Measurements from ENCODE around the gene VTI1A.

GRCh38 chr10:112643600-112644264 lies 196.7 kb downstream of the VTI1A start:
- no peak for TF ChIP-seq POLR2A (IDR thresholded peaks at IDR 0.05)
- TF ChIP-seq, protein P1, sequence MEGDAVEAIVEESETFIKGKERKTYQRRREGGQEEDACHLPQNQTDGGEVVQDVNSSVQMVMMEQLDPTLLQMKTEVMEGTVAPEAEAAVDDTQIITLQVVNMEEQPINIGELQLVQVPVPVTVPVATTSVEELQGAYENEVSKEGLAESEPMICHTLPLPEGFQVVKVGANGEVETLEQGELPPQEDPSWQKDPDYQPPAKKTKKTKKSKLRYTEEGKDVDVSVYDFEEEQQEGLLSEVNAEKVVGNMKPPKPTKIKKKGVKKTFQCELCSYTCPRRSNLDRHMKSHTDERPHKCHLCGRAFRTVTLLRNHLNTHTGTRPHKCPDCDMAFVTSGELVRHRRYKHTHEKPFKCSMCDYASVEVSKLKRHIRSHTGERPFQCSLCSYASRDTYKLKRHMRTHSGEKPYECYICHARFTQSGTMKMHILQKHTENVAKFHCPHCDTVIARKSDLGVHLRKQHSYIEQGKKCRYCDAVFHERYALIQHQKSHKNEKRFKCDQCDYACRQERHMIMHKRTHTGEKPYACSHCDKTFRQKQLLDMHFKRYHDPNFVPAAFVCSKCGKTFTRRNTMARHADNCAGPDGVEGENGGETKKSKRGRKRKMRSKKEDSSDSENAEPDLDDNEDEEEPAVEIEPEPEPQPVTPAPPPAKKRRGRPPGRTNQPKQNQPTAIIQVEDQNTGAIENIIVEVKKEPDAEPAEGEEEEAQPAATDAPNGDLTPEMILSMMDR (IDR thresholded peaks at IDR 0.05), result no peak

All from thyroid gland (tissue), 4 donors.